Kidney epithelial cell (primary cell): ENCODE data around the gene SUN3. TPM values are rescaled to one million over a fixed set of nuclear protein-coding genes. Genes with fewer than 3 reads are reported as not detected.

Experiments
- DNase-seq: peaks from one replicate; pipeline ENCODE4 v3.0.0-alpha.2; 2010; ENCODE audit warnings: low read depth
- H3K27me3 ChIP-seq: 2 replicates; pipeline ENCODE4 v1.6.0; 2011; ENCODE audit warnings: low read length; ENCODE audit not compliant: control insufficient read depth, insufficient read depth
- H3K36me3 ChIP-seq: 2 replicates; pipeline ENCODE4 v1.5.1; 2011; ENCODE audit warnings: low read length; ENCODE audit not compliant: control insufficient read depth, insufficient read depth
- H3K4me3 ChIP-seq: 2 replicates; pipeline ENCODE4 v1.5.1; 2011; ENCODE audit warnings: low read depth, mild to moderate bottlenecking, control low read depth, low read length
- CTCF ChIP-seq: IDR thresholded peaks from 2 replicates; pipeline ENCODE4 v1.5.1; 2011; ENCODE audit warnings: mild to moderate bottlenecking, moderate library complexity, low read length, control low read depth, inconsistent platforms; ENCODE audit not compliant: insufficient read depth, poor library complexity, severe bottlenecking
- total RNA-seq: library from RNA; depleted of rRNA; stranded (reverse); fragments of >200 nt; gene quantifications from 2 replicates; pipeline ENCODE4 v1.2.3, GENCODE V29; 2015

SUN3 gene
- total RNA-seq, 1 donor from 2014 or later, result not detected

- Histone ChIP-seq H3K4me3 (no peak overlapping the region), H3K36me3 (no peaks in the 10 kb centered on the region), H3K27me3 (no peaks in the 10 kb centered on the region)
- TF ChIP-seq CTCF, result no peak
- DNase-seq, result no peak
Measured at GRCh38 chr7:47957156-47957555, 71.8 kb downstream of the SUN3 start.

GRCh38 chr7:47956220-47956619, 72.7 kb downstream of the SUN3 start:
- no peak for TF ChIP-seq CTCF
- DNase-seq, result no peak
- Histone ChIP-seq H3K36me3 (no peaks in the 10 kb centered on the region), H3K4me3 (no peak overlapping the region), H3K27me3 (no peaks in the 10 kb centered on the region)

GRCh38 chr7:47954231-47954911, 74.5 kb downstream of the SUN3 start:
- Histone ChIP-seq H3K4me3 (no peak overlapping the region), H3K36me3 (no peaks in the 10 kb centered on the region)
- no peak for DNase-seq

GRCh38 chr7:47953822-47954221, 75.1 kb downstream of the SUN3 start:
- no peak for TF ChIP-seq CTCF

More at GRCh38 chr7:47954231-47954911, 74.5 kb downstream of the SUN3 start:
- H3K27me3 ChIP-seq, result no peaks in the 10 kb centered on the region
- TF ChIP-seq CTCF, result no peak

GRCh38 chr7:47952224-47952623, 76.7 kb downstream of the SUN3 start:
- TF ChIP-seq CTCF, result no peak
- Histone ChIP-seq H3K4me3 (no peak overlapping the region), H3K27me3 (no peaks in the 10 kb centered on the region), H3K36me3 (no peaks in the 10 kb centered on the region)
- no peak for DNase-seq

More at GRCh38 chr7:47953822-47954221, 75.1 kb downstream of the SUN3 start:
- Histone ChIP-seq H3K27me3 (no peaks in the 10 kb centered on the region), H3K36me3 (no peaks in the 10 kb centered on the region), H3K4me3 (no peak overlapping the region)
- no peak for DNase-seq

- Histone ChIP-seq H3K27me3 (no peaks in the 10 kb centered on the region), H3K4me3 (no peak overlapping the region), H3K36me3 (no peaks in the 10 kb centered on the region)
- TF ChIP-seq CTCF, result no peak
- DNase-seq, result no peak
Measured at GRCh38 chr7:47951374-47951773, 77.5 kb downstream of the SUN3 start.
